ENCODE data around the gene DRICH1.
"Not testable (repeated sequence)": the region's sequence is repeated elsewhere in the genome, so short reads cannot be mapped to it uniquely, and the experiment has no call there.

The DRICH1 gene

GRCh38 chr22:23632178-23632577 lies at the start of gene DRICH1:
DRICH1 (minus strand) TSS chr22:23632321; CDS start chr22:23632023, 298 bp downstream.
- DNase-seq = no peak

- DNase-seq = no peak
Measured at GRCh38 chr22:23681026-23681809, 49.1 kb upstream of the DRICH1 start.

- DNase-seq = no peak
Measured at GRCh38 chr22:23678133-23678532, 46.0 kb upstream of the DRICH1 start.

GRCh38 chr22:23677701-23677995 lies 45.5 kb upstream of the DRICH1 start:
- no peak for DNase-seq

- DNase-seq = peak in 1 of 2 donors; percentile 7
Measured at GRCh38 chr22:23676841-23677700, 45.0 kb upstream of the DRICH1 start.

- peak in 1 of 2 donors; percentile 30 for DNase-seq
Measured at GRCh38 chr22:23675502-23676415, 43.6 kb upstream of the DRICH1 start.

GRCh38 chr22:23674886-23675501 lies 42.9 kb upstream of the DRICH1 start:
- DNase-seq = not testable (repeated sequence)

GRCh38 chr22:23673826-23674690 lies 41.9 kb upstream of the DRICH1 start:
- DNase-seq = no peak

GRCh38 chr22:23673050-23673620 lies 41.0 kb upstream of the DRICH1 start:
- DNase-seq = no peak

- DNase-seq = not testable (repeated sequence)
Measured at GRCh38 chr22:23672307-23673049, 40.4 kb upstream of the DRICH1 start.

- not testable (repeated sequence) for DNase-seq
Measured at GRCh38 chr22:23671387-23671786, 39.3 kb upstream of the DRICH1 start.

- no peak for DNase-seq
Measured at GRCh38 chr22:23670378-23671295, 38.5 kb upstream of the DRICH1 start.

- DNase-seq = not testable (repeated sequence)
Measured at GRCh38 chr22:23660381-23660780, 28.3 kb upstream of the DRICH1 start.

GRCh38 chr22:23657727-23658126 lies 25.6 kb upstream of the DRICH1 start:
- DNase-seq = no peak

GRCh38 chr22:23655891-23656475 lies 23.9 kb upstream of the DRICH1 start:
- DNase-seq = no peak

- DNase-seq = no peak
Measured at GRCh38 chr22:23652711-23653110, 20.6 kb upstream of the DRICH1 start.

- DNase-seq = no peak
Measured at GRCh38 chr22:23652286-23652685, 20.2 kb upstream of the DRICH1 start.

- DNase-seq = no peak
Measured at GRCh38 chr22:23651676-23652075, 19.6 kb upstream of the DRICH1 start.

GRCh38 chr22:23649071-23649501 lies 17.0 kb upstream of the DRICH1 start:
- no peak for DNase-seq
